ENCODE results near the gene RNF40. TPM values are rescaled to one million over a fixed set of nuclear protein-coding genes. Genes with fewer than 3 reads are reported as not detected.
"Not testable (repeated sequence)": the region's sequence is repeated elsewhere in the genome, so short reads cannot be mapped to it uniquely, and the experiment has no call there.

The RNF40 gene
- total RNA-seq, 1 experiment from 2014 or later = 94.0 TPM

DNA sequence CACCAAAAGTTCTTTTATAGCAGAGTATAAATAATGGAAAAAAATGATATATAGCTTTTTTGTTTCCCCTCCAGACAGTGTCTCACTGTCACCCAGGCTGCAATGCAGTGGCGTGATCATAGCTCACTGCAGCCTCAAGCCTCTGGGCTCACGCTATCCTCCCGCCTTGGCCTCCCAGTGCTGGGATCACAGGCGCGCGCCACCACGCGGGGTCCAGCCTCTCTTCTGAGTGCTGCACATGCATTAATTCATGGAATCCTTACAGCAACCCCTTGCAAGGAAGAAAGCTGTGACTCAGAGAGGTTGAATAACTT, 42.9 kb downstream of the RNF40 start:
- TF ChIP-seq, protein P1, sequence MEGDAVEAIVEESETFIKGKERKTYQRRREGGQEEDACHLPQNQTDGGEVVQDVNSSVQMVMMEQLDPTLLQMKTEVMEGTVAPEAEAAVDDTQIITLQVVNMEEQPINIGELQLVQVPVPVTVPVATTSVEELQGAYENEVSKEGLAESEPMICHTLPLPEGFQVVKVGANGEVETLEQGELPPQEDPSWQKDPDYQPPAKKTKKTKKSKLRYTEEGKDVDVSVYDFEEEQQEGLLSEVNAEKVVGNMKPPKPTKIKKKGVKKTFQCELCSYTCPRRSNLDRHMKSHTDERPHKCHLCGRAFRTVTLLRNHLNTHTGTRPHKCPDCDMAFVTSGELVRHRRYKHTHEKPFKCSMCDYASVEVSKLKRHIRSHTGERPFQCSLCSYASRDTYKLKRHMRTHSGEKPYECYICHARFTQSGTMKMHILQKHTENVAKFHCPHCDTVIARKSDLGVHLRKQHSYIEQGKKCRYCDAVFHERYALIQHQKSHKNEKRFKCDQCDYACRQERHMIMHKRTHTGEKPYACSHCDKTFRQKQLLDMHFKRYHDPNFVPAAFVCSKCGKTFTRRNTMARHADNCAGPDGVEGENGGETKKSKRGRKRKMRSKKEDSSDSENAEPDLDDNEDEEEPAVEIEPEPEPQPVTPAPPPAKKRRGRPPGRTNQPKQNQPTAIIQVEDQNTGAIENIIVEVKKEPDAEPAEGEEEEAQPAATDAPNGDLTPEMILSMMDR (IDR thresholded peaks at IDR 0.05; ENCODE audit: insufficient read depth in 1 of 2, low read depth in 1 of 2, low read length in 1 of 2, severe bottlenecking in 1 of 2, unreplicated experiment in 1 of 2) = no peak
- POLR2A ChIA-PET = interaction anchor here (0.6 to 1.8 kb wide), 12 partner anchors 9 to 646 kb away, joined by 3 to 16 read pairs (median 4); partner anchors contain the start of gene ZNF629
- DNase-seq = no peak
- no peaks in the 10 kb centered on the region for H3K36me3 ChIP-seq (ENCODE audit: control insufficient read depth, insufficient read depth, low read length)
- H3K9me3 Mint-ChIP-seq (ENCODE audit: unreplicated experiment) = no peaks in the 10 kb centered on the region
- no TSS peak for BruUV-seq (replicated peaks)
- H3K4me3 ChIP-seq (ENCODE audit: low read depth, low read length) = peak overlapping the region; percentile 73
- no peaks in the 10 kb centered on the region for H3K27me3 ChIP-seq (replicated peaks; ENCODE audit: control insufficient read depth, insufficient read depth, low read length)
- H3K27me3 Mint-ChIP-seq (ENCODE audit: insufficient read depth, unreplicated experiment) = no peaks in the 10 kb centered on the region
- H3K4me1 ChIP-seq = peaks cover 11% of the 10 kb centered on the region; the same call in 1 of the 2 replicates
- no peaks in the 10 kb centered on the region for H3K36me3 Mint-ChIP-seq (ENCODE audit: insufficient read depth, unreplicated experiment)
- CTCF ChIA-PET = interaction anchor here (1.0 to 2.0 kb wide), 5 partner anchors 9 to 40 kb away, joined by 3 to 13 read pairs (median 8); partner anchors contain the start of gene ZNF629
- intact Hi-C loops (cut with micrococcal nuclease; ENCODE audit: unreplicated experiment) = loop anchor here (1.0 kb wide), 1 partner anchor 18 kb away; the partner anchor contains the start of gene ZNF629
- H3K27ac Mint-ChIP-seq (ENCODE audit: unreplicated experiment) = peak overlapping the region; percentile 65
- no peaks in the 10 kb centered on the region for H3K9me3 ChIP-seq
- H3K4me3 Mint-ChIP-seq (ENCODE audit: unreplicated experiment) = peak overlapping the region; percentile 84
- H3K4me1 Mint-ChIP-seq (ENCODE audit: low read depth, unreplicated experiment) = no peaks in the 10 kb centered on the region

DNA sequence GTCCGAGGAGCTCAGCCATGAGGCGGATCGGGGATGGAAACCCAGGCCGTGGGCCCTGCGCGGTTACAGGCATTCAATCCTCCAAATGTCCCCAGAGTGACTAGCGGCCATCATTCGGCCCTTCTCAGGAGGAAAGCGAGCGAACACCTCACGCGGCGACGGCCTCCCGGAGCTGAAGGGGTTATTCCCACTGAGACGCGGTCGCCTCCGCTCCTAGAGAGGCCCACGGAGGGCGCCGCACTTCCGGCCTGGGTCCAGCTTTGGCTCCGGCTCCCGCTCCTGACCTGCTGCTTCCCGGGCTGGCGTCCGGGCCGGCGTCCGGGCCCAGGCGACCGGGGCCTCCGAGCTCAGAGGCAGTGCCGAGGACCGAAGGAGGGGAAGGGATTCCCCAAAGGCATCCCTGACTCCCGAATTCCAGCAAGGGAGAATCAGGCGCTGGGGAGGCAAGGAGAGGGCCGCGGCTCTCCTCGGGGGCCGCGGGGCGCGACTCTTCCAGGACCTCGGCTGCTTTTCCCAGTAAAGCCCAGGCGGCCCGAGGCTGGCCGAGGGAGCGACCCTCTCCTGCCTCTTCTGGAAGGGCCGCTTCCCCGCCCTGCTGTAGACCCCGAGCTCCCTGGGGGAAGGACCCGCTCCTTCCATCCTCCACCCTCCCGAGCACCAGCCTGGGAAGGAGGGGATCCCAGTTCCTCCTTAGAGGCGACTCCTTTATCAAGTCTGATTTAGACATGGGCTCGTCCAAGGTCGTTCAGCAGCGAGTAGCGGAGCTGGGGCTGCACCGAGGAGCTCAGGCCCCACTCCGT, 43.4 kb downstream of the RNF40 start:
- intact Hi-C loops (cut with micrococcal nuclease; ENCODE audit: unreplicated experiment) = loop anchor here (1.0 kb wide), 1 partner anchor 18 kb away; the partner anchor contains the start of gene ZNF629
- Histone ChIP-seq H3K4me1 (peaks cover 11% of the 10 kb centered on the region; the same call in 1 of the 2 replicates), H3K36me3 (ENCODE audit: control insufficient read depth, insufficient read depth, low read length) (no peaks in the 10 kb centered on the region), H3K27me3 (replicated peaks; ENCODE audit: control insufficient read depth, insufficient read depth, low read length) (no peaks in the 10 kb centered on the region), H3K4me3 (ENCODE audit: low read depth, low read length) (peak overlapping the region; percentile 73), H3K9me3 (no peaks in the 10 kb centered on the region)
- DNase-seq = peak; percentile 85 to 88
- no peaks in the 10 kb centered on the region for H3K4me1 Mint-ChIP-seq (ENCODE audit: low read depth, unreplicated experiment)
- H3K9me3 Mint-ChIP-seq (ENCODE audit: unreplicated experiment) = no peaks in the 10 kb centered on the region
- TF ChIP-seq, protein P1 (IDR thresholded peaks at IDR 0.05; ENCODE audit: insufficient read depth in 1 of 2, low read depth in 1 of 2, low read length in 1 of 2, severe bottlenecking in 1 of 2, unreplicated experiment in 1 of 2) = no peak
- H3K27ac Mint-ChIP-seq (ENCODE audit: unreplicated experiment) = peak overlapping the region; percentile 88
- no TSS peak for BruUV-seq (replicated peaks)
- CTCF ChIA-PET = interaction anchor here (1.0 to 2.0 kb wide), 6 partner anchors 8 to 39 kb away, joined by 3 to 13 read pairs (median 6); partner anchors contain the start of gene ZNF629
- H3K36me3 Mint-ChIP-seq (ENCODE audit: insufficient read depth, unreplicated experiment) = no peaks in the 10 kb centered on the region
- POLR2A ChIA-PET = interaction anchor here (0.6 to 1.8 kb wide), 13 partner anchors 9 to 646 kb away, joined by 3 to 16 read pairs (median 4); partner anchors contain the start of genes PHKG2 and ZNF629
- peak overlapping the region; percentile 84 for H3K4me3 Mint-ChIP-seq (ENCODE audit: unreplicated experiment)
- no peaks in the 10 kb centered on the region for H3K27me3 Mint-ChIP-seq (ENCODE audit: insufficient read depth, unreplicated experiment)

DNA sequence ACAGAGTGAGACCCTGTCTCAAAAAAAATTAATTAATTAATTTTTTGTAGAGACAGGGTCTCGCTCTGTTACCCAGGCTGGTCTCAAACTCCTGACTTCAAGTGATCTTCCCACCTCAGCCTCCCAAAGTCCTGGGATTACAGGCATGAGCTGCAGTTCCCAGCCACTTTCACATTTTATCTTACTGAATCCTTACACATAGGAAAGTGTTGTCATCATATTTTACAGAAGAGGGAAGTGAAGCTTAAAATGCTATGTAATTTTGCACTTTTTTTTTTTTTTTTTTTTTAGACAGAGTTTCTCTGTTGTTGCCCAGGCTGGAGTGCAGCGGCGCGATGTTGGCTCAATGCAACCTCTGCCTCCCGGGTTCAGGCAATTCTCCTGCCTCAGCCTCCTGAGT, 46.0 kb downstream of the RNF40 start:
- intact Hi-C loops (cut with micrococcal nuclease; ENCODE audit: unreplicated experiment) = no loop called here
- H3K36me3 Mint-ChIP-seq (ENCODE audit: insufficient read depth, unreplicated experiment) = no peaks in the 10 kb centered on the region
- H3K36me3 ChIP-seq (ENCODE audit: control insufficient read depth, insufficient read depth, low read length) = no peaks in the 10 kb centered on the region
- no peak overlapping the region for H3K4me3 Mint-ChIP-seq (ENCODE audit: unreplicated experiment)
- no peak overlapping the region for H3K4me3 ChIP-seq (ENCODE audit: low read depth, low read length)
- no peak for DNase-seq
- H3K27ac Mint-ChIP-seq (ENCODE audit: unreplicated experiment) = no peak overlapping the region
- no peaks in the 10 kb centered on the region for H3K27me3 ChIP-seq (replicated peaks; ENCODE audit: control insufficient read depth, insufficient read depth, low read length)
- CTCF ChIA-PET = no interaction called here
- BruUV-seq (replicated peaks) = no TSS peak
- no peaks in the 10 kb centered on the region for H3K27me3 Mint-ChIP-seq (ENCODE audit: insufficient read depth, unreplicated experiment)
- H3K4me1 ChIP-seq = peaks cover 11% of the 10 kb centered on the region; the same call in 1 of the 2 replicates
- H3K9me3 Mint-ChIP-seq (ENCODE audit: unreplicated experiment) = no peaks in the 10 kb centered on the region
- H3K9me3 ChIP-seq = no peaks in the 10 kb centered on the region
- TF ChIP-seq, protein P1 (IDR thresholded peaks at IDR 0.05; ENCODE audit: insufficient read depth in 1 of 2, low read depth in 1 of 2, low read length in 1 of 2, severe bottlenecking in 1 of 2, unreplicated experiment in 1 of 2) = no peak
- no peaks in the 10 kb centered on the region for H3K4me1 Mint-ChIP-seq (ENCODE audit: low read depth, unreplicated experiment)
- POLR2A ChIA-PET = no interaction called here

DNA sequence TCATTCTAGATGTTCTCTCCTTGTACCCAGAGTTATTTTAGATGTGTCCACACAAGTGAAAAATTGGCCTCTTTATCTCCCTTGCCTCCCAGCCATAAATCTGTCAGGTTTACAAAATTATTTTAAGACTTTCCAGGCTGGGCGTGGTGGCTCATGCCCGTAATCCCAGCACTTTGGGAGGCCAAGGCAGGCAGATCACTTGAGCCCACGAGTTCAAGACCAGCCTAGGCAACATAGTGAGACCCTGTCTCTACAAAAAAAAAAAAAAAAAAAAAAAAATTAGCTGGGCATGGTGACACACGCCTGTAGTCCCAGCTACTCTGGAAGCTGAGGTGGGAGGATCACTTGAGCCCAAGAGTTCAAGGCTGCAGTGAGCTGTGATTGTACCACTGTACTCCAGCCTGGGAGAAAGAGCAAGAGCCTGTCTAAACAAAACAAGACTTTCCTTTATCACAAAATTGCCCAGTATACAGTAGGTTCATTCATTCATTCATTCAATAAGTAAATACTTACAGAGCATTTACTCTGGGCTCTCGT, 46.8 kb downstream of the RNF40 start:
- H3K4me3 Mint-ChIP-seq (ENCODE audit: unreplicated experiment); H3K9me3 Mint-ChIP-seq (ENCODE audit: unreplicated experiment); DNase-seq; H3K27me3 Mint-ChIP-seq (ENCODE audit: insufficient read depth, unreplicated experiment); H3K4me3 ChIP-seq (ENCODE audit: low read depth, low read length); BruUV-seq (replicated peaks); POLR2A ChIA-PET; H3K9me3 ChIP-seq; intact Hi-C loops (cut with micrococcal nuclease; ENCODE audit: unreplicated experiment); H3K4me1 Mint-ChIP-seq (ENCODE audit: low read depth, unreplicated experiment); H3K27ac Mint-ChIP-seq (ENCODE audit: unreplicated experiment); H3K36me3 ChIP-seq (ENCODE audit: control insufficient read depth, insufficient read depth, low read length); H3K27me3 ChIP-seq (replicated peaks; ENCODE audit: control insufficient read depth, insufficient read depth, low read length); CTCF ChIA-PET; H3K36me3 Mint-ChIP-seq (ENCODE audit: insufficient read depth, unreplicated experiment): not testable (repeated sequence)
- H3K4me1 ChIP-seq = peaks cover 11% of the 10 kb centered on the region; the same call in 1 of the 2 replicates
